ENCODE results near the gene CNGA3. TPM values are rescaled to one million over a fixed set of nuclear protein-coding genes. Genes with fewer than 3 reads are reported as not detected.

CNGA3 gene
- total RNA-seq, 1 experiment from 2014 or later, result not detected

DNA sequence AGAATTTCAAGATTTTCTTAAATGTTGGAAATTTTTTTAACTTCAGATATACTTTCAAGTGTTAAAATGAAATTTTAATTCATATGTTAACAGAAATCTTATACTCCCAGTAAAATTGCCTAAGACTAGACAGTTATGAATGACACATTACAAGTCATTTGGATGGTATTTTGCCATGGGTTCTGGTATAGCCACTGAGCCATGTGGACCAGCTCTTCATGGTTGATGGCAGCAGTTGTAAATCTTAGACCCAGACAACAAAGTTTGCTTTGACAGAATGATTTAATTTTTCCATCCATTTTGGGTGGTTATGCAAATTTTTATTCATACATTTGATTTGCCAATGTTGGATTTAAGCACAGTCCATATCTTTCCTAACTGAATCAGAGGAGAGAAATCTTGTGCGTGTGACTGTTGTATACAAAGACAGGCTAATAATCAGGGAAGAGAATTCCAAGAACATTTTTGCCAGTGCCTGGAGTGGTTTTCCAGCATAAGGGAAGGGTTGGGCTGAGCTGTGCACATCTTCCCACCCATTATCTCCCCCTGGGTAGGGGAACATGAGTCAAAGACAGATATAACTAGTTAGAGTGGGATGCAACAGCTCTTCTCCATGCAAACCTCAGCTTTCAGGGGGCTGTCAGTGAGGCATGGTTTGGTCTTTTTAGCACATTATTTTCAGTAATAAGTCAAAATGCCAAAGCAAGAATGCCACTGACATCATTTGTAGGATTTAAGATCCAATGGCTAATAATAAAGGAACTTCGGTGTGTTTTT is 70.3 kb downstream of the CNGA3 start:
- no peaks in the 10 kb centered on the region for H3F3A ChIP-seq (ENCODE audit: low read length, unreplicated experiment)
- no peaks in the 10 kb centered on the region for H4K20me1 ChIP-seq (ENCODE audit: low read length)
- no peak overlapping the region for H3K4me3 ChIP-seq (ENCODE audit: low read length)
- CTCF ChIA-PET, result no interaction called here
- H3K9me3 ChIP-seq (ENCODE audit: low read length), result no peaks in the 10 kb centered on the region
- POLR2A ChIA-PET (ENCODE audit: unreplicated experiment), result no interaction called here
- ATAC-seq (no peak), DNase-seq (no peak)
- H3K9ac ChIP-seq (ENCODE audit: low read length), result no peak overlapping the region
- no peak overlapping the region for H3K27ac ChIP-seq (ENCODE audit: low read length)
- no peaks in the 10 kb centered on the region; the same call in 1 of the 2 replicates for H3K4me1 ChIP-seq (ENCODE audit: insufficient read depth, low read length)
- no peaks in the 10 kb centered on the region for H3K36me3 ChIP-seq (ENCODE audit: low read depth, low read length)
- H3K9me2 ChIP-seq (replicated peaks; ENCODE audit: low read length), result no peaks in the 10 kb centered on the region
- no peaks in the 10 kb centered on the region for H3K79me2 ChIP-seq (ENCODE audit: low read length)
- TF ChIP-seq, protein P1, sequence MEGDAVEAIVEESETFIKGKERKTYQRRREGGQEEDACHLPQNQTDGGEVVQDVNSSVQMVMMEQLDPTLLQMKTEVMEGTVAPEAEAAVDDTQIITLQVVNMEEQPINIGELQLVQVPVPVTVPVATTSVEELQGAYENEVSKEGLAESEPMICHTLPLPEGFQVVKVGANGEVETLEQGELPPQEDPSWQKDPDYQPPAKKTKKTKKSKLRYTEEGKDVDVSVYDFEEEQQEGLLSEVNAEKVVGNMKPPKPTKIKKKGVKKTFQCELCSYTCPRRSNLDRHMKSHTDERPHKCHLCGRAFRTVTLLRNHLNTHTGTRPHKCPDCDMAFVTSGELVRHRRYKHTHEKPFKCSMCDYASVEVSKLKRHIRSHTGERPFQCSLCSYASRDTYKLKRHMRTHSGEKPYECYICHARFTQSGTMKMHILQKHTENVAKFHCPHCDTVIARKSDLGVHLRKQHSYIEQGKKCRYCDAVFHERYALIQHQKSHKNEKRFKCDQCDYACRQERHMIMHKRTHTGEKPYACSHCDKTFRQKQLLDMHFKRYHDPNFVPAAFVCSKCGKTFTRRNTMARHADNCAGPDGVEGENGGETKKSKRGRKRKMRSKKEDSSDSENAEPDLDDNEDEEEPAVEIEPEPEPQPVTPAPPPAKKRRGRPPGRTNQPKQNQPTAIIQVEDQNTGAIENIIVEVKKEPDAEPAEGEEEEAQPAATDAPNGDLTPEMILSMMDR (conservative IDR thresholded peaks at IDR 0.05; ENCODE audit: low read depth, low read length), result no peak
- no peak for TF ChIP-seq EZH2phosphoT487 (IDR thresholded peaks at IDR 0.05; ENCODE audit: borderline replicate concordance, low read length)
- no peak for TF ChIP-seq EZH2 (IDR thresholded peaks at IDR 0.05; ENCODE audit: low read length, unreplicated experiment)
- intact Hi-C loops (cut with micrococcal nuclease), result no loop called here
- no peaks in the 10 kb centered on the region for H3K27me3 ChIP-seq (ENCODE audit: low read length)
- BruUV-seq (replicated peaks), result no TSS peak
- H2AFZ ChIP-seq (ENCODE audit: low read length), result no peak overlapping the region
- no peak overlapping the region for H3K4me2 ChIP-seq (ENCODE audit: low read length)

DNA sequence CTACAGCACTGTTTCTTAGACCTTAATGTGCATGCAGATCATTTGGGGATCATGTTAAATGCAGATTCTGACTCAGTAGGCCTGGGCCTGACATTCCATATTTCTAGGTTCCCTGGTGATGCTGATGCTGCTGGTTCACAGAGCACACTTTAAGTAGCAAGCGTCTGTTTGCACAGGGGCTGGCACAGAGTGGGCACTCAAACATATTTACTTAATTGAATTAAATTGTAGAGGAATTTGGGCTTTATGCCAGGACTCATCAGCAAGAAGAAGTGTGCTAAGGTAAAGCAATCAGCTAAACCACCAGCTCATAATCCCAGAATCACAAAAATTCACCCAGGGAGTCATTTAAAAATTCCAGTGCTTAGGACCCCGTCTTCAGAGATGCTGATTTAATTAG is 73.3 kb downstream of the CNGA3 start:
- no peaks in the 10 kb centered on the region for H3F3A ChIP-seq (ENCODE audit: low read length, unreplicated experiment)
- ChIA-PET POLR2A (ENCODE audit: unreplicated experiment) (no interaction called here), CTCF (no interaction called here)
- H3K4me1 ChIP-seq (ENCODE audit: insufficient read depth, low read length), result no peaks in the 10 kb centered on the region
- no TSS peak for BruUV-seq (replicated peaks)
- no peaks in the 10 kb centered on the region for H3K79me2 ChIP-seq (ENCODE audit: low read length)
- intact Hi-C loops (cut with micrococcal nuclease), result no loop called here
- H2AFZ ChIP-seq (ENCODE audit: low read length), result no peak overlapping the region
- no peaks in the 10 kb centered on the region for H3K27me3 ChIP-seq (ENCODE audit: low read length)
- TF ChIP-seq EZH2 (IDR thresholded peaks at IDR 0.05; ENCODE audit: low read length, unreplicated experiment), result no peak
- TF ChIP-seq, protein P1 (conservative IDR thresholded peaks at IDR 0.05; ENCODE audit: low read depth, low read length), result no peak
- no peak for TF ChIP-seq EZH2phosphoT487 (IDR thresholded peaks at IDR 0.05; ENCODE audit: borderline replicate concordance, low read length)
- no peak overlapping the region for H3K4me2 ChIP-seq (ENCODE audit: low read length)
- no peak for ATAC-seq
- H3K9me3 ChIP-seq (ENCODE audit: low read length), result 0 out of 2 replicates have a peak, but pooled peaks cover 6% of the 10 kb centered on the region
- H4K20me1 ChIP-seq (ENCODE audit: low read length), result no peaks in the 10 kb centered on the region
- no peak overlapping the region for H3K27ac ChIP-seq (ENCODE audit: low read length)
- no peak overlapping the region for H3K4me3 ChIP-seq (ENCODE audit: low read length)
- no peak overlapping the region for H3K9ac ChIP-seq (ENCODE audit: low read length)
- no peak for DNase-seq
- H3K9me2 ChIP-seq (replicated peaks; ENCODE audit: low read length), result no peaks in the 10 kb centered on the region
- no peaks in the 10 kb centered on the region for H3K36me3 ChIP-seq (ENCODE audit: low read depth, low read length)

Data from PC-3 (cell line).